ENCODE data around the gene COL13A1. TPM values are rescaled to one million over a fixed set of nuclear protein-coding genes. Genes with fewer than 3 reads are reported as not detected.

The COL13A1 gene
- total and polyA plus RNA-seq, 2 of the 8 experiments (the other 6 are each of a cell fraction or from before 2014, with no cell fraction given) = 2.6 to 5.2 TPM

GRCh38 chr10:69795242-69795934, 6.3 kb upstream of the COL13A1 start (continued):
- TF ChIP-seq, protein P1, sequence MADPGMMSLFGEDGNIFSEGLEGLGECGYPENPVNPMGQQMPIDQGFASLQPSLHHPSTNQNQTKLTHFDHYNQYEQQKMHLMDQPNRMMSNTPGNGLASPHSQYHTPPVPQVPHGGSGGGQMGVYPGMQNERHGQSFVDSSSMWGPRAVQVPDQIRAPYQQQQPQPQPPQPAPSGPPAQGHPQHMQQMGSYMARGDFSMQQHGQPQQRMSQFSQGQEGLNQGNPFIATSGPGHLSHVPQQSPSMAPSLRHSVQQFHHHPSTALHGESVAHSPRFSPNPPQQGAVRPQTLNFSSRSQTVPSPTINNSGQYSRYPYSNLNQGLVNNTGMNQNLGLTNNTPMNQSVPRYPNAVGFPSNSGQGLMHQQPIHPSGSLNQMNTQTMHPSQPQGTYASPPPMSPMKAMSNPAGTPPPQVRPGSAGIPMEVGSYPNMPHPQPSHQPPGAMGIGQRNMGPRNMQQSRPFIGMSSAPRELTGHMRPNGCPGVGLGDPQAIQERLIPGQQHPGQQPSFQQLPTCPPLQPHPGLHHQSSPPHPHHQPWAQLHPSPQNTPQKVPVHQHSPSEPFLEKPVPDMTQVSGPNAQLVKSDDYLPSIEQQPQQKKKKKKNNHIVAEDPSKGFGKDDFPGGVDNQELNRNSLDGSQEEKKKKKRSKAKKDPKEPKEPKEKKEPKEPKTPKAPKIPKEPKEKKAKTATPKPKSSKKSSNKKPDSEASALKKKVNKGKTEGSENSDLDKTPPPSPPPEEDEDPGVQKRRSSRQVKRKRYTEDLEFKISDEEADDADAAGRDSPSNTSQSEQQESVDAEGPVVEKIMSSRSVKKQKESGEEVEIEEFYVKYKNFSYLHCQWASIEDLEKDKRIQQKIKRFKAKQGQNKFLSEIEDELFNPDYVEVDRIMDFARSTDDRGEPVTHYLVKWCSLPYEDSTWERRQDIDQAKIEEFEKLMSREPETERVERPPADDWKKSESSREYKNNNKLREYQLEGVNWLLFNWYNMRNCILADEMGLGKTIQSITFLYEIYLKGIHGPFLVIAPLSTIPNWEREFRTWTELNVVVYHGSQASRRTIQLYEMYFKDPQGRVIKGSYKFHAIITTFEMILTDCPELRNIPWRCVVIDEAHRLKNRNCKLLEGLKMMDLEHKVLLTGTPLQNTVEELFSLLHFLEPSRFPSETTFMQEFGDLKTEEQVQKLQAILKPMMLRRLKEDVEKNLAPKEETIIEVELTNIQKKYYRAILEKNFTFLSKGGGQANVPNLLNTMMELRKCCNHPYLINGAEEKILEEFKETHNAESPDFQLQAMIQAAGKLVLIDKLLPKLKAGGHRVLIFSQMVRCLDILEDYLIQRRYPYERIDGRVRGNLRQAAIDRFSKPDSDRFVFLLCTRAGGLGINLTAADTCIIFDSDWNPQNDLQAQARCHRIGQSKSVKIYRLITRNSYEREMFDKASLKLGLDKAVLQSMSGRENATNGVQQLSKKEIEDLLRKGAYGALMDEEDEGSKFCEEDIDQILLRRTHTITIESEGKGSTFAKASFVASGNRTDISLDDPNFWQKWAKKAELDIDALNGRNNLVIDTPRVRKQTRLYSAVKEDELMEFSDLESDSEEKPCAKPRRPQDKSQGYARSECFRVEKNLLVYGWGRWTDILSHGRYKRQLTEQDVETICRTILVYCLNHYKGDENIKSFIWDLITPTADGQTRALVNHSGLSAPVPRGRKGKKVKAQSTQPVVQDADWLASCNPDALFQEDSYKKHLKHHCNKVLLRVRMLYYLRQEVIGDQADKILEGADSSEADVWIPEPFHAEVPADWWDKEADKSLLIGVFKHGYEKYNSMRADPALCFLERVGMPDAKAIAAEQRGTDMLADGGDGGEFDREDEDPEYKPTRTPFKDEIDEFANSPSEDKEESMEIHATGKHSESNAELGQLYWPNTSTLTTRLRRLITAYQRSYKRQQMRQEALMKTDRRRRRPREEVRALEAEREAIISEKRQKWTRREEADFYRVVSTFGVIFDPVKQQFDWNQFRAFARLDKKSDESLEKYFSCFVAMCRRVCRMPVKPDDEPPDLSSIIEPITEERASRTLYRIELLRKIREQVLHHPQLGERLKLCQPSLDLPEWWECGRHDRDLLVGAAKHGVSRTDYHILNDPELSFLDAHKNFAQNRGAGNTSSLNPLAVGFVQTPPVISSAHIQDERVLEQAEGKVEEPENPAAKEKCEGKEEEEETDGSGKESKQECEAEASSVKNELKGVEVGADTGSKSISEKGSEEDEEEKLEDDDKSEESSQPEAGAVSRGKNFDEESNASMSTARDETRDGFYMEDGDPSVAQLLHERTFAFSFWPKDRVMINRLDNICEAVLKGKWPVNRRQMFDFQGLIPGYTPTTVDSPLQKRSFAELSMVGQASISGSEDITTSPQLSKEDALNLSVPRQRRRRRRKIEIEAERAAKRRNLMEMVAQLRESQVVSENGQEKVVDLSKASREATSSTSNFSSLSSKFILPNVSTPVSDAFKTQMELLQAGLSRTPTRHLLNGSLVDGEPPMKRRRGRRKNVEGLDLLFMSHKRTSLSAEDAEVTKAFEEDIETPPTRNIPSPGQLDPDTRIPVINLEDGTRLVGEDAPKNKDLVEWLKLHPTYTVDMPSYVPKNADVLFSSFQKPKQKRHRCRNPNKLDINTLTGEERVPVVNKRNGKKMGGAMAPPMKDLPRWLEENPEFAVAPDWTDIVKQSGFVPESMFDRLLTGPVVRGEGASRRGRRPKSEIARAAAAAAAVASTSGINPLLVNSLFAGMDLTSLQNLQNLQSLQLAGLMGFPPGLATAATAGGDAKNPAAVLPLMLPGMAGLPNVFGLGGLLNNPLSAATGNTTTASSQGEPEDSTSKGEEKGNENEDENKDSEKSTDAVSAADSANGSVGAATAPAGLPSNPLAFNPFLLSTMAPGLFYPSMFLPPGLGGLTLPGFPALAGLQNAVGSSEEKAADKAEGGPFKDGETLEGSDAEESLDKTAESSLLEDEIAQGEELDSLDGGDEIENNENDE (IDR thresholded peaks at IDR 0.05; ENCODE audit: insufficient replicate concordance, low read length) = no peak
- TF ChIP-seq EZH2 (IDR thresholded peaks at IDR 0.05; ENCODE audit: low read depth, low read length, severe bottlenecking) (no peak), GABPA (IDR thresholded peaks at IDR 0.05; ENCODE audit: borderline replicate concordance, insufficient read depth, low read length) (no peak), YY1 (IDR thresholded peaks at IDR 0.05; ENCODE audit: low read depth, low read length) (no peak), TEAD4 (IDR thresholded peaks at IDR 0.05; ENCODE audit: low read depth, low read length) (no peak), SIRT6 (IDR thresholded peaks at IDR 0.05; ENCODE audit: low read length) (no peak), CBX8 (IDR thresholded peaks at IDR 0.05; ENCODE audit: borderline replicate concordance, low read depth, low read length) (no peak), GTF2F1 (IDR thresholded peaks at IDR 0.05; ENCODE audit: borderline replicate concordance, low read depth, low read length) (no peak)

All from H1 (cell line).